Measurements from ENCODE around the gene SERPINC1. TPM values are rescaled to one million over a fixed set of nuclear protein-coding genes. Genes with fewer than 3 reads are reported as not detected.

Gene SERPINC1
- total and polyA plus RNA-seq, 2 of the 13 experiments (the other 11 are each of a cell fraction or from before 2014, with no cell fraction given), result 142 to 205 TPM

DNA sequence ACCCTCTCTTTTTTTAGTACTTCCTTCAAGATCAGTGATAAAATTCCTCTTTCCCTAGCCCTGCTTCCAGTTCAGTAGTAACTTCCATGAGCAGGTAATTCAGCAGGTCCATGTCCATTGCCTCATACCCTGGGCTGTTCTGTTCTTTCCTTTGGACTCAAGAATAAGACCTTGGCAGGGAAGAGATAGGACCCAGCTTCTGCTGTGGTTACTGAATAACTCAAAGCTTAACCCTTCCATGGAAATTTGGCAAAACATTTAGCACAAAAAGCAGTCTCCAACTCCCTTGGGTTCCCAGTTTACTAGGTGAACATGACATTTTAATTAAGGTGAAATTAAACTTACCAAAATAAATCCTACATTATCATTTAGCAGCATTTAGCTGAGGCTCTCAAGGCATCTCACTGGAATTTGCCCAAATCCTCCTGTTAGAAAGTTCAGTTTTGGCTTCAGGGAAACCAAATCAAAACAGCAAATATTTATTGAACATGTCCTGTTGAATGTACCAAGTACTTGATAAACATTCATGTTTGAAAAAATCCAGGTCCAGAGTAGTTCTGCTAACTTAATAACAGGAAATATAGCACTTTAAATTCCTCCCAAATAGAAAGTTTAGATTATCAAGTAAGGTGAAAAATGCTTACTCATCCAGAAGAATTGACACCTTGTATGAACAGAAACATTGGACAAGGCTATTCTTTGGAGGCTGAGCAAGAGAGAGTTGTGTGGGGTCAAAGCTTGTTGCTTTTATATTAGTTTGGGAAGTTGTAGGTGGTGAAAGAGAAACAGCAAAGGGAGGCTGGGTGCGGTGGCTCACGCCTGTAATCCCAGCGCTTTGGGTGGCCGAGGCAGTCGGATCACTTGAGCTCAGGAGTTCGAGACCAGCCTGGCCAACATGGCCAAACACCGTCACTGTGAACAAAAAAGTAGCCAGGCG, 8.4 kb upstream of the SERPINC1 start (continued):
- TF ChIP-seq, protein P1, sequence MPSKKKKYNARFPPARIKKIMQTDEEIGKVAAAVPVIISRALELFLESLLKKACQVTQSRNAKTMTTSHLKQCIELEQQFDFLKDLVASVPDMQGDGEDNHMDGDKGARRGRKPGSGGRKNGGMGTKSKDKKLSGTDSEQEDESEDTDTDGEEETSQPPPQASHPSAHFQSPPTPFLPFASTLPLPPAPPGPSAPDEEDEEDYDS (CRISPR knock-in tag; IDR thresholded peaks at IDR 0.05), result no peak; the same call in 1 of the 2 replicates
- no peak for TF ChIP-seq POLR2AphosphoS2 (IDR thresholded peaks at IDR 0.05; ENCODE audit: low read depth, low read length)
- 0 out of 2 replicates have a peak, but pooled peaks have one; percentile 18 for TF ChIP-seq MED1 (CRISPR knock-in tag; IDR thresholded peaks at IDR 0.05)
- no peak for TF ChIP-seq ZFP37 (CRISPR knock-in tag; IDR thresholded peaks at IDR 0.05; ENCODE audit: borderline replicate concordance)
- TF ChIP-seq MIXL1 (CRISPR knock-in tag; IDR thresholded peaks at IDR 0.05), result 0 out of 2 replicates have a peak, but pooled peaks have one; percentile 16
- TF ChIP-seq FOXO1 (CRISPR knock-in tag; IDR thresholded peaks at IDR 0.05), result no peak
- no peak for TF ChIP-seq MBNL3 (CRISPR knock-in tag; conservative IDR thresholded peaks at IDR 0.05)
- TF ChIP-seq POLR2G (IDR thresholded peaks at IDR 0.05; ENCODE audit: low read depth, low read length), result peak; percentile 45; the same call in 1 of the 2 replicates
- TF ChIP-seq, protein P2, sequence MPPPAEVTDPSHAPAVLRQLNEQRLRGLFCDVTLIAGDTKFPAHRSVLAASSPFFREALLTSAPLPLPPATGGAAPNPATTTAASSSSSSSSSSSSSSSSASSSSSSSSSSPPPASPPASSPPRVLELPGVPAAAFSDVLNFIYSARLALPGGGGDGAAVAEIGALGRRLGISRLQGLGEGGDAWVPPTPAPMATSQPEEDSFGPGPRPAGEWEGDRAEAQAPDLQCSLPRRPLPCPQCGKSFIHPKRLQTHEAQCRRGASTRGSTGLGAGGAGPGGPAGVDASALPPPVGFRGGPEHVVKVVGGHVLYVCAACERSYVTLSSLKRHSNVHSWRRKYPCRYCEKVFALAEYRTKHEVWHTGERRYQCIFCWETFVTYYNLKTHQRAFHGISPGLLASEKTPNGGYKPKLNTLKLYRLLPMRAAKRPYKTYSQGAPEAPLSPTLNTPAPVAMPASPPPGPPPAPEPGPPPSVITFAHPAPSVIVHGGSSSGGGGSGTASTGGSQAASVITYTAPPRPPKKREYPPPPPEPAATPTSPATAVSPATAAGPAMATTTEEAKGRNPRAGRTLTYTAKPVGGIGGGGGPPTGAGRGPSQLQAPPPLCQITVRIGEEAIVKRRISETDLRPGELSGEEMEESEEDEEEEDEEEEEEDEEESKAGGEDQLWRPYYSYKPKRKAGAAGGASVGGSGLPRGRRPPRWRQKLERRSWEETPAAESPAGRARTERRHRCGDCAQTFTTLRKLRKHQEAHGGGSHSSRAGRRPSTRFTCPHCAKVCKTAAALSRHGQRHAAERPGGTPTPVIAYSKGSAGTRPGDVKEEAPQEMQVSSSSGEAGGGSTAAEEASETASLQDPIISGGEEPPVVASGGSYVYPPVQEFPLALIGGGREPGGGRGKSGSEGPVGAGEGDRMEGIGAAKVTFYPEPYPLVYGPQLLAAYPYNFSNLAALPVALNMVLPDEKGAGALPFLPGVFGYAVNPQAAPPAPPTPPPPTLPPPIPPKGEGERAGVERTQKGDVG (CRISPR knock-in tag; IDR thresholded peaks at IDR 0.05; ENCODE audit: borderline replicate concordance), result no peak
- no peak for TF ChIP-seq NFIC (IDR thresholded peaks at IDR 0.05; ENCODE audit: low read length)
- no peak for TF ChIP-seq MYC (CRISPR knock-in tag; IDR thresholded peaks at IDR 0.05; ENCODE audit: borderline replicate concordance)
- TF ChIP-seq, protein P3, sequence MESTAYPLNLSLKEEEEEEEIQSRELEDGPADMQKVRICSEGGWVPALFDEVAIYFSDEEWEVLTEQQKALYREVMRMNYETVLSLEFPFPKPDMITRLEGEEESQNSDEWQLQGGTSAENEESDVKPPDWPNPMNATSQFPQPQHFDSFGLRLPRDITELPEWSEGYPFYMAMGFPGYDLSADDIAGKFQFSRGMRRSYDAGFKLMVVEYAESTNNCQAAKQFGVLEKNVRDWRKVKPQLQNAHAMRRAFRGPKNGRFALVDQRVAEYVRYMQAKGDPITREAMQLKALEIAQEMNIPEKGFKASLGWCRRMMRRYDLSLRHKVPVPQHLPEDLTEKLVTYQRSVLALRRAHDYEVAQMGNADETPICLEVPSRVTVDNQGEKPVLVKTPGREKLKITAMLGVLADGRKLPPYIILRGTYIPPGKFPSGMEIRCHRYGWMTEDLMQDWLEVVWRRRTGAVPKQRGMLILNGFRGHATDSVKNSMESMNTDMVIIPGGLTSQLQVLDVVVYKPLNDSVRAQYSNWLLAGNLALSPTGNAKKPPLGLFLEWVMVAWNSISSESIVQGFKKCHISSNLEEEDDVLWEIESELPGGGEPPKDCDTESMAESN (CRISPR knock-in tag; conservative IDR thresholded peaks at IDR 0.05), result peak; percentile 46; the same call in 1 of the 2 replicates
- no peak for TF ChIP-seq AKNA (CRISPR knock-in tag; IDR thresholded peaks at IDR 0.05; ENCODE audit: borderline replicate concordance)
- TF ChIP-seq ELF1 (CRISPR knock-in tag; IDR thresholded peaks at IDR 0.05), result no peak
- TF ChIP-seq, protein P4, sequence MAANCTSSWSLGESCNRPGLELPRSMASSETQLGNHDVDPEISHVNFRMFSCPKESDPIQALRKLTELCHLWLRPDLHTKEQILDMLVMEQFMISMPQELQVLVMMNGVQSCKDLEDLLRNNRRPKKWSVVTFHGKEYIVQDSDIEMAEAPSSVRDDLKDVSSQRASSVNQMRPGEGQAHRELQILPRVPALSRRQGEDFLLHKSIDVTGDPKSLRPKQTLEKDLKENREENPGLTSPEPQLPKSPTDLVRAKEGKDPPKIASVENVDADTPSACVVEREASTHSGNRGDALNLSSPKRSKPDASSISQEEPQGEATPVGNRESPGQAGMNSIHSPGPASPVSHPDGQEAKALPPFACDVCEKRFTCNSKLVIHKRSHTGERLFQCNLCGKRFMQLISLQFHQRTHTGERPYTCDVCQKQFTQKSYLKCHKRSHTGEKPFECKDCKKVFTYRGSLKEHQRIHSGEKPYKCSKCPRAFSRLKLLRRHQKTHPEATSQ (CRISPR knock-in tag; IDR thresholded peaks at IDR 0.05; ENCODE audit: borderline replicate concordance), result no peak
- no peak for TF ChIP-seq ZFY (CRISPR knock-in tag; IDR thresholded peaks at IDR 0.05)

Data from HepG2 (cell line).